Keratinocyte (primary cell): ENCODE results near the gene B3GNT5. TPM values are rescaled to one million over a fixed set of nuclear protein-coding genes. Genes with fewer than 3 reads are reported as not detected.
A peak's percentile ranks its signal among the peaks of the same experiment; 100 is the strongest.

Source experiments
- DNase-seq: peaks from one replicate; pipeline ENCODE4 v3.0.0-alpha.2; 2011; ENCODE audit warnings: low read depth, missing footprints, low spot score
- FAIRE-seq: peaks from 2 replicates; lab custom pipeline; 2011; peaks lifted over from hg19 to GRCh38; lab: Jason Lieb, UNC
- H2AFZ ChIP-seq: 2 replicates; pipeline ENCODE4 v1.6.0; 2012; ENCODE audit warnings: low read length, control low read depth, inconsistent platforms; ENCODE audit not compliant: control insufficient read depth
- H3K27ac ChIP-seq: 2 replicates; pipeline ENCODE4 v1.5.1; 2011; ENCODE audit warnings: low read length; ENCODE audit not compliant: control insufficient read depth, insufficient read depth
- H3K27me3 ChIP-seq: 3 replicates; pipeline ENCODE4 v1.6.0; 2011; ENCODE audit warnings: low read length; ENCODE audit not compliant: control insufficient read depth, insufficient read depth; ENCODE audit errors: extremely low read depth
- H3K36me3 ChIP-seq, 2 experiments: 2 replicates in 1 of 2; 3 replicates in 1 of 2; pipeline ENCODE4 v1.5.1; 2011; ENCODE audit warnings: low read length in 2 of 2, mild to moderate bottlenecking in 1 of 2; ENCODE audit not compliant: control insufficient read depth in 2 of 2, insufficient read depth in 2 of 2; ENCODE audit errors: extremely low read depth in 1 of 2
- H3K4me1 ChIP-seq: 3 replicates; pipeline ENCODE4 v1.5.1; 2011; ENCODE audit warnings: low read length; ENCODE audit not compliant: control insufficient read depth, insufficient read depth; ENCODE audit errors: extremely low read depth
- H3K4me2 ChIP-seq: 3 replicates; pipeline ENCODE4 v1.6.0; 2011; ENCODE audit warnings: low read depth, low read length; ENCODE audit not compliant: control insufficient read depth, insufficient read depth; ENCODE audit errors: extremely low read depth
- H3K4me3 ChIP-seq, 3 experiments: fragments of 200-600 bp in 1 of 3; sonication (generic) in 1 of 3; 2 replicates in 2 of 3; 3 replicates in 1 of 3; pipeline ENCODE4 v1.5.1; 2011 to 2016; ENCODE audit warnings: low read length in 3 of 3, mild to moderate bottlenecking in 3 of 3, control low read depth in 2 of 3, inconsistent platforms in 1 of 3, low read depth in 1 of 3, mixed read lengths in 1 of 3, mixed run types in 1 of 3, moderate library complexity in 1 of 3; ENCODE audit not compliant: control insufficient read depth in 2 of 3, insufficient read depth in 2 of 3; ENCODE audit errors: extremely low read depth in 1 of 3
- H3K79me2 ChIP-seq: 2 replicates; pipeline ENCODE4 v1.6.0; 2012; ENCODE audit warnings: low read length; ENCODE audit not compliant: control insufficient read depth, insufficient read depth
- H3K9ac ChIP-seq: 3 replicates; pipeline ENCODE4 v1.6.0; 2011; ENCODE audit warnings: low read length; ENCODE audit not compliant: control insufficient read depth, insufficient read depth; ENCODE audit errors: extremely low read depth
- H3K9me1 ChIP-seq: 3 replicates; pipeline ENCODE4 v1.6.0; 2011; ENCODE audit warnings: low read length; ENCODE audit not compliant: control insufficient read depth, insufficient read depth; ENCODE audit errors: extremely low read depth
- H3K9me3 ChIP-seq: 2 replicates; pipeline ENCODE4 v1.5.1; 2012; ENCODE audit warnings: low read depth, low read length; ENCODE audit not compliant: control insufficient read depth
- H4K20me1 ChIP-seq: 3 replicates; pipeline ENCODE4 v1.6.0; 2011; ENCODE audit warnings: low read length; ENCODE audit not compliant: control insufficient read depth, insufficient read depth; ENCODE audit errors: extremely low read depth
- CTCF ChIP-seq, 3 experiments: IDR thresholded peaks in 1 of 3; conservative IDR thresholded peaks in 1 of 3; optimal IDR thresholded peaks in 1 of 3; 2 replicates in 2 of 3; 3 replicates in 1 of 3; pipeline versions ENCODE3 to v1.5.1; 2011; ENCODE audit warnings: low read length in 3 of 3, mild to moderate bottlenecking in 3 of 3, moderate library complexity in 2 of 3, control low read depth in 1 of 3, inconsistent platforms in 1 of 3; ENCODE audit not compliant: insufficient read depth in 2 of 3; ENCODE audit errors: extremely low read depth in 1 of 3
- EZH2 ChIP-seq: IDR thresholded peaks from one replicate; pipeline ENCODE4 v1.6.1; 2012; ENCODE audit warnings: inconsistent platforms, mild to moderate bottlenecking, low read length, moderate library complexity
- dilution Hi-C: fragments of 300-500 bp; cut with MboI; formaldehyde crosslinking; loops from one replicate; pipeline ENCODE4 v1.7.0; 2020; ENCODE audit warnings: low sequenced_read_pairs; ENCODE audit not compliant: extremely low pct_ligation_motif_present
- polyA plus RNA-seq, 5 experiments: library from polyadenylated mRNA; depleted of rRNA in 3 of 5; stranded (reverse) in 3 of 5; stranded (forward) in 1 of 5; unstranded in 1 of 5; fragments of >200 nt; gene quantifications; 1 replicate in 1 of 5; 2 replicates in 3 of 5; 3 replicates in 1 of 5; pipeline versions ENCODE4 v1.2.1 to v1.2.3, GENCODE V29; 2011 to 2012; ENCODE audit warnings: missing spikeins in 2 of 5, low read depth in 1 of 5, low replicate concordance in 1 of 5

The B3GNT5 gene
- polyA plus RNA-seq, 1 donor (not counting 4 experiments of a cell fraction or from before 2014, with no cell fraction given) = 66.6 TPM

GRCh38 chr3:183249006-183249718, 3.9 kb upstream of the B3GNT5 start:
- Histone ChIP-seq H3K9me1 (no peaks in the 10 kb centered on the region), H3K4me3 (no peak overlapping the region), H3K27me3 (no peaks in the 10 kb centered on the region), H3K36me3 (no peaks in the 10 kb centered on the region), H2AFZ (no peak overlapping the region), H4K20me1 (no peaks in the 10 kb centered on the region), H3K4me1 (peaks cover 10% of the 10 kb centered on the region), H3K4me2 (no peak overlapping the region), H3K27ac (no peak overlapping the region), H3K79me2 (peaks cover 11% of the 10 kb centered on the region), H3K9me3 (no peaks in the 10 kb centered on the region), H3K9ac (no peak overlapping the region)
- no peak for DNase-seq
- no peak for TF ChIP-seq EZH2
- TF ChIP-seq CTCF (optimal IDR thresholded peaks at IDR 0.05 in 1 of 3, IDR thresholded peaks at IDR 0.05 in 1 of 3, conservative IDR thresholded peaks at IDR 0.05 in 1 of 3; ENCODE audit: extremely low read depth in 1 of 3, insufficient read depth in 2 of 3, low read length in 3 of 3) = no peak
- dilution Hi-C loops = no loop called here
- no peak for FAIRE-seq

DNA sequence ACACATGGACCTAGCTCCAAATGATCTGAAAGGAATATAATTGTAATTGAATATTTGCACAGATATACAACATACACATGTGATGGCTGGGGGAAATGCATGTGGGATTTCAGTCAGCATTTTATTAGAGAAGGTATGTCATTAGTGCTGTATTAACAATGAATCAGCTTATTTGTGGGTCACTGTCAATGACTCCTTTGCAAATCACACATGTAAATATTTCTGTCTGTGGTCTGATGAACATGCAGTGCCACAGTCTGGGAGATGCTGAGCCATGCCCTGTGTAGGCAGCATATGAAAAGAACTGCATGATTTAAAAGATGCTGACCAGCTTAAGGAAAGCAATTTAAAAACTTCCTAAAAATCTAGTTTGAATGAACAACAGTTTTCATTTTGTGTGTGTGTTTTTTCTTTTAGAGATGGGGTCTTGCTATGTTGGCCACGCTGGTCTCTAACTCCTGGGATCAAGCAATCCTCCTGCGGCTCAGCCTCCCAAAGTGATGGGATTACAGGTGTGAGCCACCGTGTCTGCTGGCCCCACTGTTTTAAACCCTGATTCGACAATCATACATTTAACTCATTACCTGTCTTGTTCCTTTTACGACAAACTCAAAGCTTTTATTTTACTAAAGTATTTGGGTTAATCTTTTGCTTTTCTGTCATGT, 803 bp upstream of the B3GNT5 start:
- Histone ChIP-seq H3K9ac (peak overlapping the region; percentile 96), H3K27me3 (no peaks in the 10 kb centered on the region), H2AFZ (no peak overlapping the region), H4K20me1 (no peaks in the 10 kb centered on the region), H3K79me2 (peaks cover 42% of the 10 kb centered on the region), H3K9me3 (no peaks in the 10 kb centered on the region), H3K9me1 (no peaks in the 10 kb centered on the region), H3K4me3 (peak overlapping the region in 2 of 3 experiments; percentile 66 to 72), H3K4me2 (peak overlapping the region; percentile 91), H3K4me1 (peaks cover 19% of the 10 kb centered on the region), H3K36me3 (peaks cover 0 to 2% of the 10 kb centered on the region in 2 experiments), H3K27ac (peak overlapping the region; percentile 94)
- TF ChIP-seq EZH2 (no peak), CTCF (optimal IDR thresholded peaks at IDR 0.05 in 1 of 3, IDR thresholded peaks at IDR 0.05 in 1 of 3, conservative IDR thresholded peaks at IDR 0.05 in 1 of 3; ENCODE audit: extremely low read depth in 1 of 3, insufficient read depth in 2 of 3, low read length in 3 of 3) (peak in 1 of 3 experiments; percentile 17)
- dilution Hi-C loops = no loop called here
- no peak for DNase-seq
- peak; percentile 57 for FAIRE-seq
